ENCODE results near the gene APOC4.
"Not testable (repeated sequence)": the region's sequence is repeated elsewhere in the genome, so short reads cannot be mapped to it uniquely, and the experiment has no call there.

The APOC4 gene

DNA sequence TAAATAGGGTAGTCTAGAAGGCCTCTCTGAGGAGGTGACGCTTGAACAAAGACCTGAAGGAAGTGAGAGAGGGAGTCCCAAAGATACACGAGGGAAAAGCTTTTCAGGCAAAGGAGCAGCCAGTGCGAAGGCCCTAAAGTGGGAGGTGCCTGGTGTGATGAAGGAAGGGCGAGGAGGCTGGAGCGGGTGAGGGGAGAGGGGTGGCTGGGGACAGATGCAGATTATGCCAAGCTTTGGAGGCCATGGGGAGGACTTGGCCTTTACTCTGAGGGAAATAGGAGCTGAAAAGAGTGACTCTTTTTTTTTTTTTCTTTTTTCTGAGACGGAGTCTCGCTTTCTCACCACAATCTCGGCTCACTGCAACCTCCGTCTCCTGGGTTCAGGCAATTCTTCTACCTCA, 16.1 kb downstream of the APOC4 start:
- no peak for DNase-seq (ENCODE audit: low spot score)

- DNase-seq (ENCODE audit: low spot score) = no peak
These were observed 17.7 kb downstream of the APOC4 start for GRCh38 chr19:44959691-44960090.

DNA sequence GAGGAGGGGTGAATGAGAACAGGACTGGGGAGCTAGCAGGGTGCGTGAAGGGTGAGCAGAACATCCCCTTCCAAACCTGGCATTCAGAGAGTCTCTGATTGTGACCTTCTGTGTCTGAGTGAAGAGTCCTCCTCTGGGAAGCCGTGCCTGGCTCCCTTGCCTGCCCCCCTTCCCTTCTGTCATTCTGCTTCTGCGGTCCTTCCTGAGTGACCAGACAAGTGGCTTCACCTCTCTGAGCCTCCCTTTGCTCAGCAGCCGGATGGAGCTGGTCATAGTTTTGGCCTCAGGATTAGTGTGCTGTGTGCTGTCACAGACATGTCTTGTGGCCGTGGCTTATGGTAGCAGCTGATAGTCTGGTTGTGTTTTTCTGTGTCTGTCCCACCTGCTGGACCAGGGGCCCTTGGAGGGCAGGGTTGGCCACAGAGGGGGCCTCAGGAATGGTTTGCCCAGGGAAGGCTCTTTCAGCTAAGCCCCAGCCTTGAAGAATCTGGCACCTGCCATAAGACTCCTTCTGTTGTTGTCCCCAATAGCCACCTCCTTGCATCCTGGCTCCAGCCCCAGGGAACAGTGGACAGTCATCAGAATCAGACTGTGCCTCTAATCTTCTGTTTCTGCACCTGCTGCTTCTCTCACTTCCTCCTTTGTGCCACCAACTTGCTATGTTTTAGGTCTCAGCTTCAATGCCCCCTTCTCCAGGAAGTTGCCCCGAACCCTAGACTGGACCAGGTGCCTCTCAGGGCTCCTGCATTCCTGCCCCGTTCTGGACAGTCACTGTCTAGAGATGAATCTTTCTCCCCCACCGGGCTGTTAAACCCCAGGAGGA, 19.1 kb downstream of the APOC4 start:
- no peak for DNase-seq (ENCODE audit: low spot score)

- no peak for DNase-seq (ENCODE audit: low spot score)
These were observed 19.8 kb downstream of the APOC4 start for GRCh38 chr19:44961821-44962220.

GRCh38 chr19:44968118-44968517, 26.1 kb downstream of the APOC4 start:
- DNase-seq (ENCODE audit: low spot score) = no peak

DNA sequence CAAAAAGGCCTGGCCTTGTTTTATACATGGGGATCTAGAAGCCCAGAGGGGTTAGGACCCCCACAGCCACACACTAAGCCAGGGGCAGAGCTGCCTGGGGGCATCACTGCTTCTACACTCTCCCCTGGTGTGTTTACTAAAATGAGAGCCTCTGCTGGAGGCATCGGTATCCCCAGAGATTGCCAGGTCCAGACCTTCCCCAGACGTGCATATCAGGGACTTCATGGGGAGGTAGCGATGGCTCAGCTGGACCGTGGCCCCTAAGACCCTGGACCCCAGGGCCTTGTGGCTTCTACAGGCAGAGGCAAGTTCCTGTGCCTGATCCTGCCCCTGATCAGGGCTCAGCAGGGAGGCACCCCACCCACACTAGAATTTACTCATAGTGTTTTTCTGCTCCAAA, 26.6 kb downstream of the APOC4 start:
- DNase-seq (ENCODE audit: low spot score) = no peak

DNA sequence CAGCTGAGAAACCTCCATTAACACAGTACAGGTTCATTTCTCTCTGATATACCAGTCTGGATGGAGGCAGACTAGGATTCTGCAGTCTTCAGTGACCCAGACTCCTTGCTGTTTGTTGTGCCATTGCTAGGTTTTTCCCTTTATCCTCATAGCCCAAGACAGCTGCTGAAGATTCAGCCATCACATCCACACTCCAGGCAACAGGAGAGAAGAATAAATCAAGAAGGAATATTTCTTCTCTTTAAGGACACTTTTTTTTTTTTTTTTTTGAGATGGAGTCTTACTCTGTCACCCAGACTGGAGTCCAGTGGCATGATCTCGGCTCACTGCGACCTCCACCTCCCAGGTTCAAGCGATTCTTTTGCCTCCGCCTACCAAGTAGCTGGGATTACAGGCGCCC, 27.4 kb downstream of the APOC4 start:
- no peak for DNase-seq (ENCODE audit: low spot score)

GRCh38 chr19:44971451-44971850, 29.4 kb downstream of the APOC4 start:
- not testable (repeated sequence) for DNase-seq (ENCODE audit: low spot score)

GRCh38 chr19:44972802-44973201, 30.8 kb downstream of the APOC4 start:
- no peak for DNase-seq (ENCODE audit: low spot score)

GRCh38 chr19:44973982-44974735, 32.1 kb downstream of the APOC4 start:
- DNase-seq (ENCODE audit: low spot score) = no peak

GRCh38 chr19:44974857-44975256, 32.8 kb downstream of the APOC4 start:
- DNase-seq (ENCODE audit: low spot score) = no peak

GRCh38 chr19:44975444-44975843, 33.4 kb downstream of the APOC4 start:
- no peak for DNase-seq (ENCODE audit: low spot score)

DNA sequence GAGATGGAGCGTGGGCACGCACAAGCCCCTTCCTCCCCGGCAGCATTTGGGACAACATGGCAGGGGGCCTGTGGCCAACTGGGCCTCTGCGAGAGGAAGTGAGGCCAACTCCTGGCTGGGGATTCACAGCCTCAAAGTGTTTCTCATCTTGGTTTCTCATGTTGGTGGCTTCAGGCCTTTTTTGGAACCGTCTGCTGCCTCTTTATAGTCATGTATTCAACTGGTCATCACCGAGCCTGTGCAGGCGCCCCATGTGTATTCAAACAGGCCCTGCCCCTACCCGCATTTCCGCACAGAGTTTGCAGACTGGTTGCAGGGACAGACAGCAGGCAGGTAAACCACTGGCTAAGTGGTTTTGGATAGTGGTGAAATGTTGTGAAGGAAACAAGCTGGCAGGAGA, 42.0 kb downstream of the APOC4 start:
- DNase-seq (ENCODE audit: low spot score) = no peak

GRCh38 chr19:44985445-44985844, 43.4 kb downstream of the APOC4 start:
- no peak for DNase-seq (ENCODE audit: low spot score)

DNA sequence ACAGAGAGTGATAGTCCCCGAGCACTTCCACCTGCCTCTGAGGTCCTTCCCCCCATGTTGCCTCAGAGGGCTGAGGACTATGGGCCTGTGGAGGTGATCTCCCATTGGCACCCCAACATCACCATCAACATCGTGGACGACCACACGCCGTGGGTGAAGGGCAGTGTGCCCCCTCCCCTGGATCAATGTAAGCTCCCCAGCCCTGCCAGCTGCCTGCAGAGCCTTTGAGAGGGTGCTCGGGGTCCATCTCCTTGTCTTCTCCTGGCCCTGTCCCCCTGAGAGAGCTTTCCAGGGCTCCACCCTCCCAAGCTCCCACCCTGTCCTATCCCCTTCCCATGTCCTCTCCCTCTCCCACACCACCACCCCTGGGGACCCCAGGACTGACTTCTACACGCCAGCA, 44.4 kb downstream of the APOC4 start:
- DNase-seq (ENCODE audit: low spot score) = no peak

DNA sequence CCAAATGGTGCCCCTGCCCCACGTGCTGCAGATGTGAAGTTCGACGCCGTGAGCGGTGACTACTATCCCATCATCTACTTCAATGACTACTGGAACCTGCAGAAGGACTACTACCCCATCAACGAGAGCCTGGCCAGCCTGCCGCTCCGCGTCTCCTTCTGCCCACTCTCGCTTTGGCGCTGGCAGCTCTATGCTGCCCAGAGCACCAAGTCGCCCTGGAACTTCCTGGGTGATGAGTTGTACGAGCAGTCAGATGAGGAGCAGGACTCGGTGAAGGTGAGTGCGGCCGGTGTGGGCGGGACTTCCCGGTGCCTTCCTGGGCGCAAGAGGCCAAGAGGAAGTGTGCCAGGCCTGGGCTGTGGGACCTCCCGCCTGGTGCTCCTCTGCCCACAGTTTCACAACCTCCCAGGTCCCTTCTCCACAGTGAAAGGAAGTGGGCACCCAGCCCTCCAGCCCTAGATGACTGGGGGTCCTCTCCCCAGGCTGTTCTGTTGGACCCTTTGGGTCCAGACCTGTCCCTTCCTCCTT, 45.2 kb downstream of the APOC4 start:
- no peak for DNase-seq (ENCODE audit: low spot score)

DNA sequence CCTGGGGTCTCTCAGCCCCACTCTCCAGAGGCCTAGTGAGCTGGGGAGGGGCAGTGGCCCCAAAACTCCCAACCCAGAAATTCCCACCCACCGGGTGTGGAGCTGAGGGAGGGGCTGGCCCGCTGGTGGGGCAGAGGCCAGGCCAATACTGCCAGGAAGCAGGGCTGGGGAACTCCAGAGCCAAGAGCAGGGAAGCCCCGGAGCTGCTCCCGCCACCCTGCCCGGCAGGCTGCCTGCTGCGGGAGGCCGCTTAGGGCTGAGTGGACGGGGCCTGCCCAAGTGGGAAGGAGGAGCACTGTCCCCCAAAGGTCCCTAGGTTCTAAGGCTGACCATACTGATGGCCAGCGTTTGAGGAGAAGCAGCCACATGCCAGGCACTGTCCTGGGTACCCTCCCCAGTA, 46.2 kb downstream of the APOC4 start:
- DNase-seq (ENCODE audit: low spot score) = no peak

DNA sequence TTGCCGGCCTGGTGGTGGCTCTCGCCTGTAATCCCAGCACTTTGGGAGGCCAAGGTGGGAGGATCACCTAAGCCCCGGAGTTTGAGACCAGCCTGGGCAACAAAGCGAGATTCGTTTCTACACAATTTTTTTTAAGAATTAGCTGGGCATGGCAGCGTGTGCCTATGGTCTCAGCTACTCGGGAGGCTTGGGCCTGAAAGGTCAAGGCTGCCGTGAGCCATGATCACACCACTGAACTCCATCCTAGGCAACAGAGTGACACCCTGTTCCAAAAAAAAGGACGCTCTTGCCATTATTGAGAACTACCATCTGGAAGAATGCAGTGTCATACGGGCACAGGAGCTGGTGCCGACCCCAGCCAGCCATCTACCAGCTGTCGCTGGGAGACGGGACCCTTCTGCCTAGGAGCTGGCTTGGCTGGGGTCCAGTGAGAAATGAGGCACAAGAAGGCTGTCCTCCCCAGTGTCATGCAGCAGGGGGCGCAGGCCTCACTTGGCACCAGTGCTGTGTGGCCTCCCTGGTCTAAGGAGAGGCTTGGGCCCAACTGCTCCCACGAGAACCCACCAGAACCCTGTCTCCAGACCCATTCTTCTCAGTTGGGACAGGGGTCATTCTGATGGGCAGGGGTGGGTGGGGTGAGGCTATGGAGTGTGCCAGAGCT, 47.0 kb downstream of the APOC4 start:
- DNase-seq (ENCODE audit: low spot score) = peak; percentile 31

GRCh38 chr19:44990459-44990858, 48.4 kb downstream of the APOC4 start:
- DNase-seq (ENCODE audit: low spot score) = no peak

- DNase-seq (ENCODE audit: low spot score) = no peak
These were observed 48.9 kb downstream of the APOC4 start for GRCh38 chr19:44990966-44991365.

DNA sequence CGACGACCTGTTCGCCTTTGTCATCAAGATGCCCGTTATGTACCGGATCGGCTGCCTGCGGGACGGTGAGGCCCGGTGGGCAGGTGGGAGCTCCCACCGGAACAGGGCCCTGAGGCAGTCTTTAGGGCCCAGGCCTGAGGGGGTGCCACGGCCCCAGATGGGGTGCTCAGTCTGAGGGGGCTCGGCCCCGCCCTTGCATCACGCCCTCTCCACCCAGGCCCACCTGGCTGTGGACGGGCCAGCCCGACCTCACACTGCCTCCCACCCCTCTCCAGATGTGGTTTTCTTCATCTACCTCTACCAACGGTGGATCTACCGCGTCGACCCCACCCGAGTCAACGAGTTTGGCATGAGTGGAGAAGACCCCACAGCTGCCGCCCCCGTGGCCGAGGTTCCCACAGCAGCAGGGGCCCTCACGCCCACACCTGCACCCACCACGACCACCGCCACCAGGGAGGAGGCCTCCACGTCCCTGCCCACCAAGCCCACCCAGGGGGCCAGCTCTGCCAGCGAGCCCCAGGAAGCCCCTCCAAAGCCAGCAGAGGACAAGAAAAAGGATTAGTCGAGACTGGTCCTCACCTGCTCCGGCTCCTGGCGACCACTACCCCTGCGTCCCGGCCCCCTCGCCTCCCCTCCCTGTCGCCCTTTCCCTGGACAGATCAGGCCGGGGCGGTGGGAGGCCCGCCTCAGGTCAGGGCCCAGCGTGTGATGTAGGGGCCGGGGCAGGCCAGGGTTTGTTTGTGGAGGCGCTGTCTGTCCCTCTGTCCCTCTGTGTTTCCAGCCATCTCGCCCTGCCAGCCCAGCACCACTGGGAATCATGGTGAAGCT, 50.5 kb downstream of the APOC4 start:
- no peak for DNase-seq (ENCODE audit: low spot score)

DNA sequence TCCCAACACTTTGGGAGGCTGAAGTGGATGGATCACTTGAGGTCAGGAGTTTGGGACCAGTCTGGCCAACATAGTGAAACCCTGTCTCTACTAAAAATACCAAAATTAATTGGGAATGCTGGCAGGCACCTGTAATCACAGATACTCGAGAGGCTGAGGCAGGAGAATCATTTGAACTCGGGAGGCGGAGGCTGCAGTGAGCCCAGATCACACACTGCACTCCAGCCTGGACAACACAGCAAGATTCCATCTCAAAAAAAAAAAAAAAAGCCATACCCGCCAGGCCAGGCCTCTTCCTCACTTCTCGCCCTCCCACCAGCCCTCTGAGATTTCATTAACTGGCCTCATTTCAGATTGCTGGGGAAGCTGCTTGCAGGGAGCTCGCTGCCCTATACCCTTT, 51.5 kb downstream of the APOC4 start:
- no peak for DNase-seq (ENCODE audit: low spot score)
